Ovary (tissue), 3 donors: ENCODE results near the gene KPNA4.

ENCODE experiments used
- CTCF ChIP-seq, 3 donors: fragments of 450-650 bp in 2 of 3; fragments of 200-600 bp in 1 of 3; IDR thresholded peaks; one replicate each; pipeline versions ENCODE4 v1.5.1 to v1.8.0; 2016 to 2022; ENCODE audit warnings: antibody characterized with exemption in 3 of 3, mild to moderate bottlenecking in 1 of 3
- EP300 ChIP-seq: sonication (generic); formaldehyde crosslinking; IDR thresholded peaks from one replicate; pipeline ENCODE4 v1.6.1; 2017; ENCODE audit warnings: antibody characterized with exemption
- POLR2A ChIP-seq: fragments of 450-650 bp; IDR thresholded peaks from one replicate; pipeline ENCODE4 v1.6.1; 2017; ENCODE audit warnings: antibody characterized with exemption, mild to moderate bottlenecking, moderate library complexity
- donor health status: DM: no; HTN: no; CAD: no.

- TF ChIP-seq EP300 (no peak), CTCF (IDR thresholded peaks at IDR 0.05) (no peak), POLR2A (no peak)
Observed at GRCh38 chr3:160587105-160587504, 21.7 kb upstream of the KPNA4 start.
